DMS53 (cell line): ENCODE results near the gene MAP2K4.

ENCODE experiments used
- DNase-seq: peaks from one replicate; lab custom pipeline; 2025; lab: John Stamatoyannopoulos, UW

MAP2K4 gene

GRCh38 chr17:12040478-12040877 is 19.8 kb downstream of the MAP2K4 start:
- no peak for DNase-seq

GRCh38 chr17:12041312-12041711 is 20.6 kb downstream of the MAP2K4 start:
- no peak for DNase-seq

DNA sequence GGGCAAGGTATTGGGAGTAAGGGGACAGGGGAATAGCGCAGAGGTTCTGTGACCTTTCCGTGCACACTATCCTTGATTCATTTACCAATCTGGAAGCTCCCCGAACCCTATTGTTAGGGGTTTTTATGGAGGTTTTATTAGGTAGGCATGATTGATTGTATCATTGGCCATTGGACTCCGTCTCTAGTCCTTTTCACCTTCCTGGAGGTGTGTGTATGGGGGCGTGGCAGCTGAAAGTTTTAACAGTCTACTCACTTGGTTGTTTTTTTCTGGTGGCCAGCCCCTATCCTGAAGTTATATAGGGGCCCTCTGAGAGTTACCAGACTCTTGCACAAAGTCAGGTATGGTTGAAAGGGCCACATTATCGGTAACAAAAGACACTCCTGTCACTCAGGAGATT is 23.0 kb downstream of the MAP2K4 start:
- DNase-seq = no peak

DNA sequence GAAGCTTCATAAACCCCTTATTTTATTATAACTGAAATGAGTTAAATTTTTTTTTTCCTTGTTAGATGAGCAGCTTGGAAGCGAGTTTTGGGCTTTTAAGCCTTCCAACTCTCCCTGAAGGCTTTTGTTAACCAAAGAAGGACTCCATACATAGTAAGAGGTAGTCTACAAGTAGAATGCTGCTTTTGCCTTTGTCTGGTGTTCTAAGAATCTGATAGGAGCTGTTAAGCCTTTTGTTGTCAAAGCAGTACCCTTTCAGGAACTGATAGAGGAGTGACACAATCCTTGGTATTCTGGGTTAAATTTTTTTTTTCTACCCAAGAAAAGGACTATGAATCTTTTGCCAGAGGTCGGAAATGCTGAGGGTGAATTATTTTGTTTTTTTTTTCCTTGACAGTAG is 26.1 kb downstream of the MAP2K4 start:
- no peak for DNase-seq

- peak; percentile 0 for DNase-seq
Measured at GRCh38 chr17:12047681-12048376, 27.2 kb downstream of the MAP2K4 start.

- DNase-seq = no peak
Measured at GRCh38 chr17:12048843-12049473, 28.3 kb downstream of the MAP2K4 start.

DNA sequence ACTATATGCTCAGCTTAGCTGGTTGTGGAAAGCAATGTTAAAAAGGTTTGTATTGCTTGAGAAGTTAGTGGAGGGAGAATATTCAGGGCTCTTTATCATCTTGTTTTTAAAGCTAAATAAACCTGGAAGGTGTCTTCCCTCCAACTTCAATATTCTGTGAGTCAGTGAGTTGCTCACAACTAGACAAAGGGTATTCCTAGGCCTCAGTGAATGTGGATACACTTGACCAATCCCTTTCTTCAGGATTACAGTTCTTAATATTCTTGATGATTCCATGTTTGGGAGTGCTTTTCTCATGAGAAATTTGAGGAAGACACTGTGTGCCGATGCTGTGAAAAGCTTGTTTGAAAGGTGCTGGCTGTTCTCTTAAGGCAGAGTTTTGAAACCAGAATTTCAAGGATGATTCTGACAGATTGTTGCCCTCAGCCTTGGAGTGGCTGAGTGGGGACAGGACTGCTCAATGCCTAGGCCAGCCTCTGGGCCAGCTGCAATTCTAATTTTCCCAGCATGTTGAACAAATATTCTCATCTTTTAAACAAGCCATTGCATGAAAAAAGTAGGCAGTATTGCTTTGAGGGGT is 30.1 kb downstream of the MAP2K4 start:
- DNase-seq = no peak

DNA sequence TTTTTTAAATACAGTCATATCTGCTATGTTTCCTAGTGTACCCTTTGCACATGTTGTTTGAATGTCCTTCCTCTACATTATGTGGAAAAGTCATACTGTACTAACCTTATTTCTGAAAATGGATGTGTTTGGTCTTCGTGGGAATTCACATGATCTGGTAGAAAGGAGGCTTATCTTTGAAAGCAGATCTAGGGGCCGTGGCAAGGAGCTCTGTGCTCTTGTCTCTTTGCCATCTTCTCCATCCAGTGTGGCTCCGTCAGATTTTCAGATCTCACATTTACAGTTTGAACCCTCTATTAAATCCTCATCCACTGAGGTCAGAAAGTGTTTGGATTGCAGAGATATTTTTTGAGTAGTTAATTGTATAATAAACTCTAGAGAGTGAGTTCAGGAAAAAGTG is 32.9 kb downstream of the MAP2K4 start:
- no peak for DNase-seq

- no peak for DNase-seq
Measured at GRCh38 chr17:12055889-12056288, 35.2 kb downstream of the MAP2K4 start.

DNA sequence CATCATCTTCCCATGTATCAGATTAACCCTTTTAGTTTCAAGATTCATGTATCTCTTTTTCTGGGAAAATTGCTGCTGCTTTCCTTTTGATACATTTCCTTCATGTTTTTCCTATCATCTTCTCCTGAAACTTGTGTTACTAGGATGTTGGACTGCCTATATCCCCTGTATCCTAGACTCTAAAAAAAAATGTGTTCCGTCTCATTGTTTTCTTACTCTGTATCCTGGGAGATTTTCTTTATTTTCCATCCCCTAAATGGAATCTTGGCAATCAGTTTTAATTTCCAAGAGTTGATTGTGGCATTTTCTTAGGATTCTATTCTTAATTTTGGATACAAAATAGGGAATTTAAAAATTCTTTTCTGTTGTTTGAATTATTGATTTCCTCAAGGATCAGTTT is 36.8 kb downstream of the MAP2K4 start:
- DNase-seq = no peak

- DNase-seq = no peak
Measured at GRCh38 chr17:12058535-12058934, 37.9 kb downstream of the MAP2K4 start.

DNA sequence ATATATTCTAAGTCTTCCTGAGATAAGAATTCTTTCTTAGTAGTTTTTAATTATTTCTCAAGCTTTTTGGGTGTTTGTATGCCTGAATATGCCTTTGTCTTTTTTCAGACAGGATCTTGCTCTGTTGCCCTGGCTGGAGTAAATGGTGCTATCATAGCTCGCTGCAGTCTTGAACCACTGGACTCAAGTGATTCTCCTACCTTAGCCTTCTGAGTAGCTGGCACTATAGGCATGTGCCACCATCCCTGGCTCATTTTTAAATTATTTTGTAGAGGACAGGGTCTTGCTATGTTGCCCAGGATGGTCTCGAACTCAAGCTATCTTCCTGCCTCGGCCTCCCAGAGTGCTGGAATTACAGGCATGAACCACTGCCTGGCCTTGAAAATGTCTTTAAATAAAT is 41.6 kb downstream of the MAP2K4 start:
- no peak for DNase-seq

DNA sequence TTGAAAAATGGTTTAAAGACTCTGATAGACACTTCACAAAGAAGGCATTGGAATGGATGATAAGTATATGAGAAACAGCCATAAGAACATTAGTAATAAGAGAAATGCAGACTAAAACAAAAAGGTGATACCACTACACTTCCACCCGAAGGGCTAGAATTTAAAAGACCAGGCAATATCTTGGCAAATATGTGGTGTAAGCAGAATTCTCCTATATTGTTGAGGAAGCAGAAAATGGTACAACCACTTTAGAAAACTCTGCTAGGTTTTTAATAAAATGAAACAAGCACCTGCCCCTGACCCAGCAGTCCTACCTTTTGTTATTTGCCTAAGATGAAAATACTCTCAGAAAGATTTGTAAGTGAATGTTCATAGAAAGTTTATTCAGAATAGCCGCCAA is 43.7 kb downstream of the MAP2K4 start:
- no peak for DNase-seq

- DNase-seq = no peak
Measured at GRCh38 chr17:12067485-12067884, 46.8 kb downstream of the MAP2K4 start.

GRCh38 chr17:12068946-12069345 is 48.3 kb downstream of the MAP2K4 start:
- DNase-seq = no peak

DNA sequence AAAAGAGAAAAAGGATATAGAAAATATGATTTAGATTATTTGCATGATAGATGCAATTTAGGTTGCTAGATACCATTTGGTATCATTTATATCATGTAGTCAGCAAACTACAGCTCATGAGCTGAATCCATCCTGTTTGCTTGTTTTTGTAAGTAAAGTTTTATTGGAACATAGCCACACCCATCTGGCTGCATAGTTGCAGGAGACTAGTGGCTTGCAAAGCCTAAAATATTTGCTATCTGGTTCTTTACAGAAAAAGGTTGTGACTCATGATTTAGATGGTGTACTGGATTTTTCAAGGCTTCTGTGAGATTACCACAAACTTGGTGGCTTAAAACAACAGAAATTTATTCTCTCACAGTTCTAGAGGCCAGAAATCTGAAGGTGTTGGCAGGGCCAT is 49.9 kb downstream of the MAP2K4 start:
- DNase-seq = no peak

GRCh38 chr17:12074346-12074745 is 53.7 kb downstream of the MAP2K4 start:
- DNase-seq = no peak

- DNase-seq = no peak
Measured at GRCh38 chr17:12077773-12078172, 57.1 kb downstream of the MAP2K4 start.

GRCh38 chr17:12078791-12079190 is 58.1 kb downstream of the MAP2K4 start:
- no peak for DNase-seq

DNA sequence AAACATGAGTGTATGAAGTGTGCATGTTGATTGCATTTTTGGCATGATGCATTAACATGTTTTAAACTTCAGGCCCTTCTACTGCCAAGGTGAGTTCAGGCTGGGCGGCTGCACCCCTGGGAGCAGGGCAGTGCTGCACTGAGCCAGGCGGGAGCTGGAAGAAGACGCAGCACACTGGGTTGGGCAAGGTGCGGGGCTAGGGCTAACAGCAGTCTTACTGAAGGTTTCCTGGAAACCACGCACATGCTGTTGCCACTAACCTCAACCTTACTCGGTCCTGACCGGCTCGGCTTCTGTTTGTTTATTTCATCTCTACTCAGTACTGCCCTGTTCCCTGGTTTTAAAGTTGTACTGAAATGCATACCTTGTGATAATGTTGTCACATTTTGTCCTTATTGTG is 61.0 kb downstream of the MAP2K4 start:
- no peak for DNase-seq

DNA sequence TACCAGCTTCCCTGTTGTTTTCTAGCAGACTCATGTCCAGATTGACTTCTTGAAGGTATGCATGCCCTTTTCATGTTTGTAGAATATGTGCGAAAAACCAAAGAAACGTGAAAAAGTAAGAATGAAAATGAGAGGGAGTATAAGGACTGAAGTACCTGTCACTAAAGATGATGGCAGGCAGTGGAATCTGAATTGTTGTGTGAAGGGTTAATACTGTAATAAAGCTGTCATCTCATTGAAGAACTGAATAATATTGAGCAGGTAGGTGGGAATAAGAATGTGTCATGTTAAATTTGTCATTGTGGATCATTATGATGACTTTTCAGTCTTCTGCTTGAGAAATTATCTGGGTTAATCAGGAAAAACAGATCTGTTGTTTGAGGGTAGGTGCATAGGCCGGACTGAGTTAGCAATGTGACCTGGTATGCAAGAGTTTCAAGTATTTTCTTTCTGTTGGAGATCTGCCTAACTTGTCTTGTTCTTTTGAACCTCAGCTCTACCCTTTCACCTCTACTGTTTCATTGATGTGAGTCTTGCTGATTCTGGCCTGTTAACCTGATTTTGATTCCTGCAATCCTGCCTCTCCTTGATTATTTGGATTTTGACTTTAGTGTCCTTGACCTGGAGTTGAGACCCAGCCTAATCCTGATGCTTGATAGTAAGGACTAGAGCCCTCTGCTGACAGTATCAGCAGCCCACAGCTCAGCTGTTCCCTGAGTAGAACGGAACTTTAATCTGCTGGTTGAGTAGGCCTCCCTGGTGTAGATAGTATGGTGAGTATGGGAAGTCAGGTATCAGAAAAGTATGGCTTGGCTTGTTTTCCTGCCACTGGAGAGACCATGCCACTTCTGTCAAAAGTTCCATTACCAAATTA is 64.6 kb downstream of the MAP2K4 start:
- no peak for DNase-seq

GRCh38 chr17:12088035-12088434 is 67.4 kb downstream of the MAP2K4 start:
- DNase-seq = no peak
